Endothelial cell (in vitro differentiated cells): ENCODE measurements around the gene NANOS2. TPM values are rescaled to one million over a fixed set of nuclear protein-coding genes. Genes with fewer than 3 reads are reported as not detected.

Experiments used
- DNase-seq: peaks from one replicate; pipeline ENCODE4 v3.0.0; 2021; ENCODE audit warnings: low spot score
- H3K27ac Mint-ChIP-seq: one replicate; pipeline ENCODE4 v1.8.0; 2021; ENCODE audit warnings: mixed read lengths, inconsistent platforms; ENCODE audit not compliant: unreplicated experiment
- H3K27me3 Mint-ChIP-seq: one replicate; pipeline ENCODE4 v1.8.0; 2021; ENCODE audit warnings: mild to moderate bottlenecking, moderate library complexity, mixed read lengths, inconsistent platforms; ENCODE audit not compliant: unreplicated experiment
- H3K36me3 Mint-ChIP-seq: one replicate; pipeline ENCODE4 v1.8.0; 2021; ENCODE audit warnings: mild to moderate bottlenecking, low read depth, mixed read lengths, inconsistent platforms; ENCODE audit not compliant: unreplicated experiment
- H3K4me1 Mint-ChIP-seq: one replicate; pipeline ENCODE4 v1.8.0; 2021; ENCODE audit warnings: mild to moderate bottlenecking, mixed read lengths, inconsistent platforms; ENCODE audit not compliant: unreplicated experiment
- H3K4me3 Mint-ChIP-seq: one replicate; pipeline ENCODE4 v1.8.0; 2021; ENCODE audit warnings: mild to moderate bottlenecking, mixed read lengths, inconsistent platforms; ENCODE audit not compliant: unreplicated experiment
- H3K9me3 Mint-ChIP-seq: one replicate; pipeline ENCODE4 v1.8.0; 2021; ENCODE audit warnings: mixed read lengths, inconsistent platforms; ENCODE audit not compliant: unreplicated experiment
- CTCF ChIP-seq: fragments of 200-600 bp; sonication (generic); IDR thresholded peaks from one replicate; pipeline ENCODE4 v1.5.0; 2021; ENCODE audit warnings: antibody characterized with exemption; ENCODE audit not compliant: unreplicated experiment
- total RNA-seq: library from RNA; stranded (reverse); fragmentation: NEBNext Ultra II Directional; extraction: Animal tissue kit (Norgen Biotek cat#: 25700); gene quantifications from one replicate; pipeline ENCODE4 v1.2.1, GENCODE V29; 2021; ENCODE audit not compliant: unreplicated experiment

The NANOS2 gene
- total RNA-seq, 1 donor from 2014 or later: not detected

DNA sequence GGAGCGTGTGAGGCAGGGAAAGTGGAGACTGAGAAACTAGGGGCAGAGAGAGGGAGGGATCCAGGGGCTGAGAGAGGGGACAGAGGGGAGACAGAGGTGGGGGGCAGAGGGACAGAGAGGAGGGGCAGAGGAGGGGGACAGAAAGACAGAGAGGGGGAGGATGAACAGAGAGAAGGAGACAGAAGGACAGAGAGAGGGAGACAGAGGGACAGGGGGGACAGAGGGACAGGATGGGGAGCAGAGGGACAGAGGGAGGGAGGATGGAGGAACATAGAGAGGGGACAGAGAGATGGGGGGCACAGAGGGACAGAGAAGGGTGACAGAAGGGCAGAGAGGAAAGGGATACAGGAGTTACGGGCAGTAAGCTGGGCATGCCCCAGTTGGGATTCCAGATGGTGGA is 14.7 kb upstream of the NANOS2 start:
- no peak overlapping the region for H3K27ac Mint-ChIP-seq
- no peaks in the 10 kb centered on the region for H3K9me3 Mint-ChIP-seq
- no peaks in the 10 kb centered on the region for H3K36me3 Mint-ChIP-seq
- H3K4me1 Mint-ChIP-seq: peaks cover 8% of the 10 kb centered on the region
- no peak for DNase-seq
- no peak for TF ChIP-seq CTCF
- peaks cover 12% of the 10 kb centered on the region for H3K27me3 Mint-ChIP-seq
- no peak overlapping the region for H3K4me3 Mint-ChIP-seq

DNA sequence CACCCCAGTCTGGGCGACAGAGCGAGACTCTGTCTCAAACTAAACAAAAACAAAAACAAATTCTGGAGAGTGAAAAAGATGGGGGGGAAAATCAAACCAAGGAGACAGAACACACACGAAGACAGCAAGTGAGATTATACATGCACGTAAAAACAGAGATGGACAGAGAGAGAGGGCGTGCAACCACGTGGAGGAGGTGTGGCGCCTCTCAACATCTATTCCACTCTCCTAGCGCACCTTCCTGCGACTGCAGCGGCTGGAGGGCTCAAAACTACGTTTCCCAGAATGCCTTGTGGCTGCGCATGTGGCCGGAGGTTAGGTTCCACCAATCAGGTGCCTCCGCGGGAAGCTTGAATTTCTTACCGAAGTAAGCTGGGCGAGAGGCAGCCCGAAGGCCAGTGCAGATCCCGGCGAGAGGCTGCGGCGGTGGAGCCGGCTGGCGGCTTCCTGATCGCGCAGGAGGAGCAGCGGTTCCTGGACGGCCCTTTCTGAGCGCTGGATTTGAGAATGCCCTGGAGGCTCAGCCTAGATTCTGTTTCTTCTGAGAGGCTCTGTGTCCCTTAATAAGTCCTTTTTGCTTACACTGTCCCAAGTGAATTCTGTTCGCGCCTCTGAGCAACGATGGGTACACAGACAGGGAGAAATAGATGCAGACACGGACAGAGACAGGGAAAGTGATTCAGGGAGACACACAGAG is 13.1 kb upstream of the NANOS2 start:
- Mint-ChIP-seq H3K27ac (no peak overlapping the region), H3K36me3 (no peaks in the 10 kb centered on the region), H3K27me3 (peaks cover 9% of the 10 kb centered on the region), H3K4me3 (peak overlapping the region; percentile 28), H3K4me1 (peaks cover 8% of the 10 kb centered on the region), H3K9me3 (no peaks in the 10 kb centered on the region)
- no peak for TF ChIP-seq CTCF
- peak; percentile 91 for DNase-seq

DNA sequence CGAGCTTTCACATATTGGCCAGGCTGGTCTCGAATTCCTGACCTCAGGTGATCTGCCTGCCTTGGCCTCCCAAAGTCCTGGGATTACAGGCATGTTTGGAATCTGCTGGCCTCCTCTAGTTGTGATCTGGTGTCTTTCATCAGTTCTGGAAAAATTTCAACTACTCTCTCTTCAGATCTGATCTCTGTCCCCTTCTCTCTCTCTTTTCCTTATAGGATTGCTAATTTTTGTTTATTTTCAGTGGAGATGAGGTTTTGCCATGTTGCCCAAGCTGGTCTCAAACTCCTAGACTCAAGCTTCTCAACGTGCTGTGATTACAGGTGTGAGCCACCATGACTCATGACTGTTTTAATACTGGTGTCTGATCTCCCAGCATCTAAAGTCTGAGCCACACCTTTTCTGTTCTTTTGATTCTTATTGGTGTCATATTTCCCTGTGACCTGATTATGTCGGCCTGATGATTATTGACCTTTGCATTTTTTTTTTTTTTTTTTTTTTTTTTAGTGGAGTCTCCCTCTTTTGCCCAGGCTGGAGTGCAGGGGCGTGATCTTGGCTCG is 10.4 kb upstream of the NANOS2 start:
- Mint-ChIP-seq H3K27ac (no peak overlapping the region), H3K4me3 (no peak overlapping the region), H3K27me3 (peaks cover 5% of the 10 kb centered on the region), H3K9me3 (no peaks in the 10 kb centered on the region), H3K36me3 (no peaks in the 10 kb centered on the region), H3K4me1 (peaks cover 13% of the 10 kb centered on the region)
- DNase-seq: no peak
- TF ChIP-seq CTCF: no peak

DNA sequence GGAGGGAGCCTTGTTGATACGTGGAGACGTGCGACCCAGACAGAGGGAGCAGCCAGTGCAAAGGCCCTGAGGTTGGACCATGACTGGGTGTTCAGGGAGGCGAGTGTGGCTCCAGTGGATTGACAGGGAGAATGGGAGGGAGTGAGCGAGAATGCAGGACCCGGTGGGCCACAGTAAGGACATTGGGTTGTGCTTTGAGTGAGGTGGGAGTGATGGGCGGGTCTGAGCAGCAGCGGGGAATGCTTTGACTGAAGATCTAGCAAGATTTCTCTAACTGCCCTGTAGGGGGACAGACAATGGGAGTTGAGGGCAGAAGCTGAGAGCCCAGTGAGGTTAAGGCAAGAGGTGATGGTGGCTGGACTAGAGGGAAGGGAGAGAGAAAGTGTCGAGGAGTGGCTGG is 7.7 kb upstream of the NANOS2 start:
- H3K27ac Mint-ChIP-seq: no peak overlapping the region
- no peaks in the 10 kb centered on the region for H3K36me3 Mint-ChIP-seq
- no peaks in the 10 kb centered on the region for H3K9me3 Mint-ChIP-seq
- H3K4me3 Mint-ChIP-seq: no peak overlapping the region
- TF ChIP-seq CTCF: peak; percentile 23
- DNase-seq: no peak
- H3K4me1 Mint-ChIP-seq: peaks cover 11% of the 10 kb centered on the region
- peaks cover 2% of the 10 kb centered on the region for H3K27me3 Mint-ChIP-seq

- Mint-ChIP-seq H3K27me3 (no peaks in the 10 kb centered on the region), H3K4me3 (no peak overlapping the region), H3K4me1 (peaks cover 14% of the 10 kb centered on the region), H3K36me3 (no peaks in the 10 kb centered on the region), H3K9me3 (no peaks in the 10 kb centered on the region), H3K27ac (no peak overlapping the region)
- no peak for DNase-seq
- no peak for TF ChIP-seq CTCF
These were observed 5.9 kb upstream of the NANOS2 start for GRCh38 chr19:45920458-45920857.
